ENCODE results near the gene MED12L.

DNA sequence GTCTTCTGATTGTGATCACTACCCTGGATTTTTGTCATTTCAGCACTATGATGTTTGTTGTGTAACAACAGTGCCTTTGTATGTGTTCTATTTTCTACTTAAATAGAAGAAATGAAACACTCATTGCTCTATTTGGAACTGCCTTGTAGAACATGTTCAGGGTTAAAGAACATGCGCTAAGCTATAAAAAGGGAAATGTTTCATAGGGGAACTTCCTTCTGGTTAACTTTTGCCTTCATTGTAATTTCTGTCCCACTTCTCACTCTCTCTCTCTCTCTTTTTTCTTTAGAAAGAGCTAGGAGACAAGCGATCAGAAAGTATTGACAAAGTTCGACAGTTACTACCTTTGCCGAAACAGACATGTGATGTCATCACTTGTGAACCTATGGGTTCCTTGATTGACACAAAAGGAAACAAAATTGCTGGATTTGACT, 299.3 kb downstream of the MED12L start, which contains the start of gene P2RY12:
- TF ChIP-seq POLR3G (IDR thresholded peaks at IDR 0.05; ENCODE audit: extremely low read depth, insufficient read length, insufficient replicate concordance) (no peak), POLR2A (conservative IDR thresholded peaks at IDR 0.05) (no peak), BACH1 (tag; IDR thresholded peaks at IDR 0.05) (no peak)
- TF ChIP-seq, protein P1, sequence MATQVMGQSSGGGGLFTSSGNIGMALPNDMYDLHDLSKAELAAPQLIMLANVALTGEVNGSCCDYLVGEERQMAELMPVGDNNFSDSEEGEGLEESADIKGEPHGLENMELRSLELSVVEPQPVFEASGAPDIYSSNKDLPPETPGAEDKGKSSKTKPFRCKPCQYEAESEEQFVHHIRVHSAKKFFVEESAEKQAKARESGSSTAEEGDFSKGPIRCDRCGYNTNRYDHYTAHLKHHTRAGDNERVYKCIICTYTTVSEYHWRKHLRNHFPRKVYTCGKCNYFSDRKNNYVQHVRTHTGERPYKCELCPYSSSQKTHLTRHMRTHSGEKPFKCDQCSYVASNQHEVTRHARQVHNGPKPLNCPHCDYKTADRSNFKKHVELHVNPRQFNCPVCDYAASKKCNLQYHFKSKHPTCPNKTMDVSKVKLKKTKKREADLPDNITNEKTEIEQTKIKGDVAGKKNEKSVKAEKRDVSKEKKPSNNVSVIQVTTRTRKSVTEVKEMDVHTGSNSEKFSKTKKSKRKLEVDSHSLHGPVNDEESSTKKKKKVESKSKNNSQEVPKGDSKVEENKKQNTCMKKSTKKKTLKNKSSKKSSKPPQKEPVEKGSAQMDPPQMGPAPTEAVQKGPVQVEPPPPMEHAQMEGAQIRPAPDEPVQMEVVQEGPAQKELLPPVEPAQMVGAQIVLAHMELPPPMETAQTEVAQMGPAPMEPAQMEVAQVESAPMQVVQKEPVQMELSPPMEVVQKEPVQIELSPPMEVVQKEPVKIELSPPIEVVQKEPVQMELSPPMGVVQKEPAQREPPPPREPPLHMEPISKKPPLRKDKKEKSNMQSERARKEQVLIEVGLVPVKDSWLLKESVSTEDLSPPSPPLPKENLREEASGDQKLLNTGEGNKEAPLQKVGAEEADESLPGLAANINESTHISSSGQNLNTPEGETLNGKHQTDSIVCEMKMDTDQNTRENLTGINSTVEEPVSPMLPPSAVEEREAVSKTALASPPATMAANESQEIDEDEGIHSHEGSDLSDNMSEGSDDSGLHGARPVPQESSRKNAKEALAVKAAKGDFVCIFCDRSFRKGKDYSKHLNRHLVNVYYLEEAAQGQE (IDR thresholded peaks at IDR 0.05; ENCODE audit: borderline replicate concordance): no peak
- TF ChIP-seq, protein P1 (CRISPR knock-in tag; IDR thresholded peaks at IDR 0.05; ENCODE audit: low read depth): no peak

All from K562 (cell line).